Dedifferentiated amniotic fluid mesenchymal stem cell (primary cell): ENCODE results near the gene ADM5.

Experiments used
- DNase-seq: peaks from one replicate; pipeline ENCODE4 v3.0.0-alpha.2; 2016; ENCODE audit errors: extremely low spot score

ADM5 gene

DNA sequence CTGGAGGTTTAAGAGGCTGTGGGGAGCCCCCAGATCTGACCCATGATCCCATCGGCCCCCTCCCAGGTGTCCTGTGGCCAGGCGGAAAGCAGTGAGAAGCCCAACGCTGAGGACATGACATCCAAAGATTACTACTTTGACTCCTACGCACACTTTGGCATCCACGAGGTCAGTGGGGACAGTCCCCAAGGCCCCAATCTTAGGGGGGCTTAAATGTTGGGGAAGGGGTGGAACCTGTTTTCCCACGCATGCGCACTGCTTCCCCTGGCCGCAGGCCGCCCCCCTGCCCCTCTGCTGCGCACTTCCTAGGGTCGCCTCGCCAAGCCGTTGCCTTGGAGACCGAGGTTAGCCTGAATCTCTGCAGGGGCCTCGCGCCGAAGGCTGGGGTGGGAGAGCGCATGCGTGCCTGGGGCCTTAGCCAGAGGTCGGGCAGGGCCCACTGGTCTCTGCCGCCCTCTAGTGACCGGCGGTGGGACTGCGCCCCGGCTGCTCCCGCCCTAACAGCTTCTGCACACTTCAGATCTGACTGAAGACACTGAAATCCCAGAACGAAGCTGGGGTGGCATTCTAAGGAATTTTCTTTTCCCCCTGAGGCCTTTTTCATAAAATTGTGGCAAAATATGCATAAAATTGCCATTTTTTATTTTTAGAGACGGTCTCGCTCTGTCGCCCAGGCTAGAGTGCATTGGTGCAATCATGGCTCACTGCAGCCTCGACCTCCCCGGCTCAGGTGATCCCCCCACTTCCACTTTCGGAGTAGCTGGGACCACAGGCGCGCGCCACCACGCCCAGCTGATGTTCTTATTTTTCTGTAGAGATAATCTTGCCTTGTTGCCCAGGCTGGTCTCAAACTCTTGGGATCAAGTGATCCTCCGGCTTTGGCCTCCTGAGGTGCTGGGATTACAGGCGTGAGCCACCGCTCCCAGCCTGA, 8.7 kb upstream of the ADM5 start:
- peak; percentile 63 for DNase-seq

- DNase-seq, result no peak
These were observed 7.6 kb upstream of the ADM5 start for GRCh38 chr19:49681830-49682229.

- no peak for DNase-seq
These were observed 7.1 kb upstream of the ADM5 start for GRCh38 chr19:49682274-49682673.

DNA sequence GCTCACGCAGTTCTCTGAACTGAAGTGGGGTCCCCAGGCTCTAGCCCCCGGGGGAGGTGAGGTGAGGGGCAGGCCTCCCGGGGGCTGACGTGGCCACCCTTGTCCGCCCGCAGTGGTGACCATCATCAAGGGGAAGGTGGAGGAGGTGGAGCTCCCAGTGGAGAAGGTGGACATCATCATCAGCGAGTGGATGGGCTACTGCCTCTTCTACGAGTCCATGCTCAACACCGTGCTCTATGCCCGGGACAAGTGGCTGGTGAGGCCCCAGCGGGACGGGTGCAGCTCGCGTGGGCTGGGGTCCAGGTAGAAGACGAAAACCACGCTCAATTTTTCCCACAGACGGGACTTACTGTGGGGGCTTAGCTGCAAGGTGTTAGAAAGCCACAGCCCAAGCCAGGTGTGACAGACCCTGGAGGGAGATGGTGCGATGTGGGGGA, 5.6 kb upstream of the ADM5 start:
- no peak for DNase-seq

DNA sequence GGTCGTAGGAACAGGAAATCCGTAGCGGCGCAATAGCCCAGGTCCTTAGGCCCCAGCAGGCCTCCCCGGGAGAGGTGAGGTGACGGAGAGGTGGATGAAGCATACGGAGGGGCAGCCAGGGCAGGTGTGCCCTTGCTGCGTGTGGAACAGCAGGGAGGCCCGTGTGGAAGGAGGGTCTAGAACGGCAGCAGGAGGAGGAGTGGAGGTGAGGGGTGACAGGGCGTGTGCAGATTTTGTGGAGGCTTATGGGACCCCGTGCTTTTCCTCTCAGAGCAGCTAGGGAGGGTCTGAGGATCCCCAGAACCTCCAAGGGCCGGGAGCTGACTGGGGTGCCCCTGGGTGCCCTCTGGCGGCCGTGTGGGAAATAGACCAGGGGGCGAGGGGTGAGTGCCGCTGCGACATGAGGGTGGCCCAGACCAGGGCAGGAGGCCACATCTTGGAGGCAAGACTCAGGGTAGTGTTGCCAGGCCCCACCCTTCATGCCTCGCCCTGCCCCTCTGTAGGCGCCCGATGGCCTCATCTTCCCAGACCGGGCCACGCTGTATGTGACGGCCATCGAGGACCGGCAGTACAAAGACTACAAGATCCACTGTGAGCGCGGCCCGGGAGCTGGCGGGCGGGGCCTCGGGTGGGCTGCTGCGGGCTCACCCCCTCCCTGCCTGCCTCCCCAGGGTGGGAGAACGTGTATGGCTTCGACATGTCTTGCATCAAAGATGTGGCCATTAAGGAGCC, 5.0 kb upstream of the ADM5 start:
- no peak for DNase-seq

DNA sequence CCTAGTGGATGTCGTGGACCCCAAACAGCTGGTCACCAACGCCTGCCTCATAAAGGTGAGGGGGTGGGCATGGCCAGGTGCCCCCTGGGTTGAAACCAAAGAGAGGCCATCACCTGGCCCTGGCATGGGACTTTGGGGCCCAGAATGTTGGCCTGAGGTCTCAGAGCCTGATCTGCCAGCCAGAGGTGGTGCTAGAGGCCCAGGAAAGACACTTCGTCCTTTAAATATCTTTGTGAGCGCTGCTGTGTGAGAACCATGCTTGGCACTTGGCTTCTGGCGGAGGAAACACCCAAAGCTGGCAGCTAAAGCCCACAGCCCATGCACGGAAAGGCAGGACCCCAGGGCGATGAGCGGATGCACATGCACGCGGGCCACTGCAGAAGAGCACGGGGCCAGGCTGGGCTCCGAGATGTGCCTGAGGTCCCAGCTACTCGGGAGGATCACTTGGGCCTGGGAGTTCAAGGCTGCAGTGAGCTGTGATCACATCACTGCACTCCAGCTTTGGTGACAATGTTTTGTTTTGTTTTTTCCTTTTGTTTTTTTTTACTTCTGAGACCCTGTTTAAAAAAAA, 4.3 kb upstream of the ADM5 start:
- DNase-seq, result no peak

GRCh38 chr19:49685845-49686332, 3.5 kb upstream of the ADM5 start:
- DNase-seq, result no peak

DNA sequence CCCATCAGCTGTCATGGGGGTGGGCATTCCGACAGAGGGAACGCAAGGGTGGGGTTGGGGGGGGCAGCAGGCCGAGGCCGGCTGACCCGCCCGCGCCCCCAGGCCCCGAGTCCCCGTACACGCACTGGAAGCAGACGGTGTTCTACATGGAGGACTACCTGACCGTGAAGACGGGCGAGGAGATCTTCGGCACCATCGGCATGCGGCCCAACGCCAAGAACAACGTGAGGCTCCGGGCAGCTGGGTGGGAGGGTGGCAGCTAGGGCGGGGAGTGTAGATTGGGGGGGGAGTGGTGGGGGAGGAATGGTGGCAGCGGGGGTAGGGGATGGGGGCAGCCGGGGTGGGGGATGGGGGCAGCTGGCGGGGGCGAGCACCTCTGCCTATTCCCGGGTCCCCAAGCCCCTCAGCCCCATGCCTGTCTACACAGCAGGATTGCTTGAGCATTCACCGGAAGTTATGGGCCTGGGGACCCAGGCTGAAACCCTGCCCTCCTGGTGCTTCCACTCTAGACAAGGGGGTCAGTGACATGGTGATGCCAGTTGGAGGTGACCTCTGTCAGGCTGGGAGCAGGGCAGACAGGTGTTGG, 2.8 kb upstream of the ADM5 start:
- DNase-seq, result no peak

- no peak for DNase-seq
These were observed 2.2 kb upstream of the ADM5 start for GRCh38 chr19:49687150-49687549.

- no peak for DNase-seq
These were observed 1.7 kb upstream of the ADM5 start for GRCh38 chr19:49687566-49688316.

GRCh38 chr19:49688531-49689132, 762 bp upstream of the ADM5 start:
- no peak for DNase-seq

- no peak for DNase-seq
These were observed 773 bp downstream of the ADM5 start for GRCh38 chr19:49690079-49690655.

DNA sequence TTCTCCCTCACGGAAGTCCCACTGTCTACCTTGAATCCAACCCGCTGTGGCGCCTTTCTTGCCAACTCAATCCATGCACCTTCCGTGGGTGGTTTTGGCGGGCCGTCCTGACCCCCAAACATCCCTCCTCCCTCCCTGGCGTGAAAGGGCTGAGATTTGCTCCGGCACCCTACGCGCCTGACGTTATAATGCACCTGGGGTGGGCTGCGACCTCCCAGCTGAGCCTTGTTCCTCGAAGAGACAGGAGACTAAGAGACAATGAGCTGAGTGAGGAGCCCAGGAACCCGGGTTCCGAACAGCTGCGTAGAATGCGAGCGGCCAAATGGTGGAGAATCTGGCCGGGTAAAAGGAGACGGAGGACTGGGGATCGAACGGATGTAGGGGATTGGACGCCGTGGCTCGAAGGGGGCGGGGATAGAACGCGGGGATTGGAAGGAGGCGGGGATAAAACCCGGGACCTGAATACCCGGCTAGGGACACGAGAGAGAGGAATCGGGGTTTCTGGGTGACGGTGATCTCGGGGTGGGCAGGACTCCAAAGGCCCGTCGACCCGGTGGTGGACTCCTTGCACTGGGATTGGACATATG, 1.4 kb downstream of the ADM5 start, which contains the start of gene CPT1C:
Gene CPT1C, plus strand, starts transcription at position 461 of the 587 bp plus-strand sequence. CDS start 1,137 bp downstream, outside the sequence.
- DNase-seq, result peak; percentile 57

- DNase-seq, result peak; percentile 58
These were observed 2.1 kb downstream of the ADM5 start for GRCh38 chr19:49691243-49692146.

- DNase-seq, result no peak
These were observed 2.7 kb downstream of the ADM5 start for GRCh38 chr19:49692147-49692506.

GRCh38 chr19:49696115-49696514, 6.7 kb downstream of the ADM5 start:
- DNase-seq, result no peak

DNA sequence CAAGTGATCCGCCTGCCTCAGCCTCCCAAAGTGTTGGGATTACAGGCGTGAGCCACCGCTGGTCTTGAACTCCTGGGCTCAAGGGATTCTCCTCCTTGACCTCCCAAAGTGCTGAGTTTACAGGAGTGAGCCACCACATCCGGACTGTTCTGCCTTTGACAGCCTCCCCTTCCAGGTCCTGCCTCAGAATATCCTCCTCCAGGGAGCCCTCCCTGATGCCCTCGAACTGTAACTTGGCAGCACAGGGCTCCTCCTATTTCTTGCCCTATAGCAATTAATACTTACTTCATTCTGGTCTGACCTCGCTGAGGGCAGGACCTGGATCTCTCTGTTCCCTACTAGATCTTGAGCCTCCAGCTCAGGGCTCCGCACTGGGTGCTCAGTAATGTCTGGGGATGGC, 7.5 kb downstream of the ADM5 start:
- no peak for DNase-seq

- no peak for DNase-seq
These were observed 10.0 kb downstream of the ADM5 start for GRCh38 chr19:49699364-49699763.

- DNase-seq, result no peak
These were observed 11.2 kb downstream of the ADM5 start for GRCh38 chr19:49700563-49700962.
